Adrenal gland (tissue), 5 donors: ENCODE data around the gene ANKS6.

Experiments used
- CTCF ChIP-seq, 6 experiments: fragments of 450-650 bp in 4 of 6; fragments of 200-600 bp in 2 of 6; sonication (generic) in 1 of 6; IDR thresholded peaks; 1 replicate in 5 of 6; 2 replicates in 1 of 6; pipeline versions ENCODE4 v1.5.1 to v1.8.0; 2016 to 2021; ENCODE audit warnings: antibody characterized with exemption in 6 of 6, mild to moderate bottlenecking in 2 of 6, moderate library complexity in 1 of 6
- POLR2A ChIP-seq, 2 donors: fragments of 450-650 bp; IDR thresholded peaks; one replicate each; pipeline ENCODE4 v1.6.1; 2017; ENCODE audit warnings: antibody characterized with exemption in 2 of 2, mild to moderate bottlenecking in 2 of 2, moderate library complexity in 1 of 2
- donor health status: DM: no; HTN: no; CAD: no.

GRCh38 chr9:98773721-98774120 is 22.6 kb downstream of the ANKS6 start:
- TF ChIP-seq CTCF (IDR thresholded peaks at IDR 0.05) (no peak), POLR2A (IDR thresholded peaks at IDR 0.05) (no peak)
